Body of pancreas (tissue), 4 donors: ENCODE data around the gene FABP6. TPM values are rescaled to one million over a fixed set of nuclear protein-coding genes. Genes with fewer than 3 reads are reported as not detected.

ENCODE experiments used
- ATAC-seq: fragments of 150-250 bp; one replicate; pipeline ENCODE4 v1.9.1; 2016
- DNase-seq, 4 donors: peaks; one replicate each; pipeline ENCODE4 v3.0.0-alpha.2; 2019
- H3K27ac ChIP-seq, 4 donors: fragments of 200-600 bp; sonication (generic); 1 replicate in 3 of 4; 2 replicates in 1 of 4; pipeline versions ENCODE4 v1.5.1 to v1.6.1; 2016 to 2019; ENCODE audit warnings: mild to moderate bottlenecking in 1 of 4, mixed read lengths in 1 of 4, moderate library complexity in 1 of 4
- H3K27me3 ChIP-seq, 2 donors: fragments of 200-600 bp; sonication (generic); one replicate each; pipeline ENCODE4 v1.6.0; 2016; ENCODE audit warnings: mild to moderate bottlenecking in 1 of 2
- H3K36me3 ChIP-seq, 2 donors: fragments of 200-600 bp; sonication (generic); replicated peaks in 1 of 2; 2 replicates each; pipeline ENCODE4 v1.5.1; 2016; ENCODE audit warnings: low read depth in 2 of 2; ENCODE audit not compliant: insufficient read depth in 1 of 2
- H3K4me1 ChIP-seq: fragments of 200-600 bp; sonication (generic); one replicate; pipeline ENCODE4 v1.6.0; 2016
- H3K4me3 ChIP-seq, 2 donors: fragments of 200-600 bp; sonication (generic); 1 replicate in 1 of 2; 2 replicates in 1 of 2; pipeline ENCODE4 v1.5.1; 2016 to 2019
- H3K9me3 ChIP-seq, 3 donors: fragments of 200-600 bp; sonication (generic); 1 replicate in 2 of 3; 2 replicates in 1 of 3; pipeline ENCODE4 v1.5.1; 2016
- CTCF ChIP-seq, 7 experiments: fragments of 450-650 bp in 4 of 7; fragments of 200-600 bp in 3 of 7; sonication (generic) in 3 of 7; IDR thresholded peaks; one replicate each; pipeline ENCODE4 v1.5.1; 2016 to 2019; ENCODE audit warnings: antibody characterized with exemption in 7 of 7
- POLR2A ChIP-seq, 3 donors: fragments of 450-650 bp; IDR thresholded peaks; one replicate each; pipeline ENCODE4 v1.6.1; 2016; ENCODE audit warnings: antibody characterized with exemption in 3 of 3, mild to moderate bottlenecking in 2 of 3
- WGBS, 2 donors: methylation state at CpG; one replicate each; pipeline ENCODE4 v1.1.5; 2017; 5-methylcytosine and 5-hydroxymethylcytosine counted together
- intact Hi-C: fragments of 100-400 bp; cut with DNase I; formaldehyde crosslinking; loops from one replicate; pipeline ENCODE4 v1.15.1; 2023
- total RNA-seq, 2 donors: library from RNA; depleted of rRNA; stranded (reverse); fragments of >200 nt; gene quantifications; one replicate each; pipeline ENCODE4 v1.1.0, GENCODE V29; 2016

FABP6 gene
- total RNA-seq, 2 donors from 2014 or later: not detected

DNA sequence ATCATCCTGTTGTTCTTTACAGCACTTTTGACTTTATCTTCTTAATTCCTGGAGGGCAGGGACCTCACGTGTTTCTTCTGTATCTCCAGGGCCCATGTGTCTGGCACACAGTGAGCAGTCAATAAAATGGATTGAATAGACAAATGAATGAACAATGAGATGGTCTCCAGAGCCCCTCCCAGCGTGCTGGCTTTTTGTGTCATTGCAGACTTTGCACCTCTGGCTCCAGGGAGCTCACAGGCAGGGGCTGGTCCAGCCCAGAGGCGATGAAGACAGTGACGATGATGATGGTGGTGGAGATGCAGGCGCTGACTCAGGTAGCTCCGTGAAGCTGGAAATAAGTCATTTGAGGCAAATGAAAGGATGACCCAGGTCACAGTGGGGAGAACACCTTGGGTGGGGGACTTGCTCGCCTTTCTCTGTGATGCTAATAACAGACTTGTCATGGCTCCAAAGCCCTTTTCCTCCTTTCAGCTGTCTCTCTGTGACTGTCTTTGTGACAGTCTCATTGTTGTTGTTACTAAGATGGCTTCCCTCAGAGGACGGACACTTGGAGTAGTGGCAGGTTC is 30.4 kb upstream of the FABP6 start:
- H3K36me3 ChIP-seq: no peaks in the 10 kb centered on the region
- no peak overlapping the region for H3K4me3 ChIP-seq
- no peaks in the 10 kb centered on the region for H3K9me3 ChIP-seq
- H3K27ac ChIP-seq: no peak overlapping the region
- TF ChIP-seq CTCF (IDR thresholded peaks at IDR 0.05): no peak
- no peak for TF ChIP-seq POLR2A (IDR thresholded peaks at IDR 0.05)
- intact Hi-C loops: loop anchor here (2.0 to 10.0 kb wide), 2 partner anchors 146 to 174 kb away; no protein-coding TSS in a partner anchor
- no peak for DNase-seq
- WGBS, 2 donors: 30 to 41% methylated on average over 8 of the region's 8 CpGs
- H3K27me3 ChIP-seq: no peaks in the 10 kb centered on the region
- H3K4me1 ChIP-seq: peaks cover 11% of the 10 kb centered on the region
- ATAC-seq: no peak

GRCh38 chr5:160199410-160199911 is 29.8 kb upstream of the FABP6 start:
- intact Hi-C loops: loop anchor here (2.0 to 10.0 kb wide), 2 partner anchors 145 to 175 kb away; no protein-coding TSS in a partner anchor
- Histone ChIP-seq H3K9me3 (no peaks in the 10 kb centered on the region), H3K27me3 (no peaks in the 10 kb centered on the region), H3K36me3 (no peaks in the 10 kb centered on the region), H3K27ac (no peak overlapping the region), H3K4me1 (peaks cover 11% of the 10 kb centered on the region), H3K4me3 (no peak overlapping the region)
- WGBS, 2 donors: 1 to 3% methylated on average over 21 to 30 of the region's 30 CpGs
- peak; percentile 93 for ATAC-seq
- no peak for TF ChIP-seq POLR2A (IDR thresholded peaks at IDR 0.05)
- TF ChIP-seq CTCF (IDR thresholded peaks at IDR 0.05): peak; percentile 53 to 94 (median 89)
- peak; percentile 57 to 77 (median 69) for DNase-seq

DNA sequence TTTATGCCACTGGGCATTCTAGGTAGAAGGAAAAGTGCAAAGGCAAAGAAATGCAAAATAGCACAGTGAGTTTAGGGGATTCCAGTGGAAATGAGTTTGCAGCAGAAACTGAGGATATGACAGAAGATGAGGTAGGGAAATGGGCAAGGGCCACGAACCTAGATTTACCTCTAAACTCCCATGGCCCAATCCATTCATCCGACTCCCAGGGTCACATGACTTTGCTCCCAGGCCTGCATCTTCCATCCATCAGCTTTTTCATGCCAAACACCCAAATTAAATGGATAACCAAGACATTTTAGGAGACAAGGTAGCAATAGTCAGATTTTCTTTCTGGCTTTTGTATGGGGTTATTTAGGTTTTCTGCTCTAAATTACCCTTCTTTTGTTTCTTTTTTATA is 22.2 kb upstream of the FABP6 start:
- Histone ChIP-seq H3K4me1 (peaks cover 11% of the 10 kb centered on the region), H3K27ac (no peak overlapping the region), H3K27me3 (no peaks in the 10 kb centered on the region), H3K36me3 (no peaks in the 10 kb centered on the region), H3K9me3 (no peaks in the 10 kb centered on the region), H3K4me3 (no peak overlapping the region)
- ATAC-seq (no peak), DNase-seq (no peak)
- no peak for TF ChIP-seq CTCF (IDR thresholded peaks at IDR 0.05)
- TF ChIP-seq POLR2A (IDR thresholded peaks at IDR 0.05): no peak
- 77 to 83% methylated on average over 2 of the region's 2 CpGs for WGBS, 2 donors
- intact Hi-C loops: no loop called here

DNA sequence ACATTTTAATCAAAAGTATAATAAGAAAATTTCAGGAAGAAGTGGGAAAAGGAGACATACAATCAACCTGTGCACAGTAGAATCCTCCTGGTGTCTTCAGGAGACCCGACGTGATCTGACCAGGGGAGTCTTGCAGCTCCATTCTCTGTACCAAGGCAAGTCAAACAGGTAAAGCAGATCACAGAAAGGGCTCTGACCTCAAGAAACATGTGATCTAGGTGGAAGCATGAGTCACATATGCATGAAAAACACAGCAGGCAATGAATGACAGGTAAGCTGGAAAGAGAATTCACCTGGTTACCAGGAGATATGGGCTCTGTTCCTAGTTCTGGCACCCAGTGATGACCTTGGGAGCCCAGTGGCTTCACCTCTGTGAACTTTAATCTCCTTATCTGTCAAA is 19.4 kb upstream of the FABP6 start:
- 44 to 68% methylated on average over 2 of the region's 2 CpGs for WGBS, 2 donors
- DNase-seq: peak in 3 of 4 donors; percentile 6 to 56 (median 9)
- intact Hi-C loops: no loop called here

More for the DNA sequence above, 19.4 kb upstream of the FABP6 start:
- Histone ChIP-seq H3K27me3 (no peaks in the 10 kb centered on the region), H3K4me3 (no peak overlapping the region), H3K36me3 (no peaks in the 10 kb centered on the region), H3K27ac (peak overlapping the region in 1 of 4 donors; percentile 28), H3K9me3 (no peaks in the 10 kb centered on the region), H3K4me1 (peaks cover 11% of the 10 kb centered on the region)
- ATAC-seq: peak; percentile 90
- no peak for TF ChIP-seq CTCF (IDR thresholded peaks at IDR 0.05)
- no peak for TF ChIP-seq POLR2A (IDR thresholded peaks at IDR 0.05)
